Activated CD4-positive, alpha-beta memory T cell treated with anti-CD3 and anti-CD28 coated beads, Interleukin-2, amount 10 ng/mL, durations not matched to agents 7 days and 5 days (primary cell): ENCODE data around the gene CPHXL2. TPM values are rescaled to one million over a fixed set of nuclear protein-coding genes. Genes with fewer than 3 reads are reported as not detected.

Source experiments
- CTCF ChIA-PET: fragments of 350-600 bp; sonication (Branson Sonifier 250); formaldehyde crosslinking; loops from one replicate; lab custom pipeline; 2021; ENCODE audit warnings: antibody characterized with exemption, inconsistent platforms; lab: Charles Lee
- POLR2A ChIA-PET: fragments of 350-600 bp; sonication (Branson Sonifier 250); formaldehyde crosslinking; loops from one replicate; lab custom pipeline; 2021; ENCODE audit warnings: antibody characterized with exemption; lab: Charles Lee
- DNase-seq: peaks from one replicate; pipeline ENCODE4 v3.0.0-alpha.2; 2020
- H3K27ac Mint-ChIP-seq: one replicate; pipeline ENCODE4 v1.8.0; 2021; ENCODE audit warnings: mild to moderate bottlenecking, mixed read lengths
- H3K27me3 Mint-ChIP-seq: one replicate; pipeline ENCODE4 v1.8.0; 2021; ENCODE audit warnings: mixed read lengths
- H3K36me3 Mint-ChIP-seq: one replicate; pipeline ENCODE4 v1.8.0; 2021; ENCODE audit warnings: low read depth, mixed read lengths
- H3K4me1 Mint-ChIP-seq: one replicate; pipeline ENCODE4 v1.8.0; 2021; ENCODE audit warnings: mixed read lengths
- H3K4me3 Mint-ChIP-seq: one replicate; pipeline ENCODE4 v1.8.0; 2021; ENCODE audit warnings: mild to moderate bottlenecking, mixed read lengths
- H3K9me3 Mint-ChIP-seq: one replicate; pipeline ENCODE4 v1.8.0; 2021; ENCODE audit warnings: mixed read lengths
- total RNA-seq, 2 experiments: library from RNA; stranded (reverse); gene quantifications; one replicate each; pipeline ENCODE4 v1.2.3, GENCODE V29; 2021

CPHXL2 gene
- total RNA-seq, 2 experiments from 2014 or later, result not detected

DNA sequence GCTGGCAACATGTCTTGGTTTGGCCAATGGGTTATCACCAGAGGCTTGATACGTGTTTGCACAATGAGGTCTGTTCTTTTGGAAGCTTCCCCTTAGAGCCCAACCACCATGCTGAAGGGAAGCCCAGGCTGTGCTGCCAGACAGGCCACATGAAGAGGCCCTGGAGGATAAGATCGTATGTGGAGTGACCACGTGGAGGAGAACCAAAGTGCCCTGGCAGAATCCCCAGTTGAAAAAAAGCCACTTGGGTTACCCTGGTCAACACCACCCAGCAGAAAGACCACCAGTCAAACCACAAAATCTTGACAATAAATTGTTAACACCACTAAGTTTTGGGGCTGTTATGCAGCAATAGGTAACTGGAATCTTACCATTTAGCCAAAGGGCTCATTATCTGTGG is 46.8 kb downstream of the CPHXL2 start:
- Mint-ChIP-seq H3K27me3 (no peaks in the 10 kb centered on the region), H3K9me3 (no peaks in the 10 kb centered on the region), H3K27ac (no peak overlapping the region), H3K4me1 (peaks cover 44% of the 10 kb centered on the region), H3K4me3 (no peak overlapping the region), H3K36me3 (peaks cover 86% of the 10 kb centered on the region)
- ChIA-PET CTCF (no interaction called here), POLR2A (interaction anchor here (0.6 to 7.5 kb wide), 2 partner anchors 18 to 235 kb away, joined by 3 to 46 read pairs; partner anchors contain the start of genes KARS1 and TERF2IP)
- DNase-seq, result no peak

DNA sequence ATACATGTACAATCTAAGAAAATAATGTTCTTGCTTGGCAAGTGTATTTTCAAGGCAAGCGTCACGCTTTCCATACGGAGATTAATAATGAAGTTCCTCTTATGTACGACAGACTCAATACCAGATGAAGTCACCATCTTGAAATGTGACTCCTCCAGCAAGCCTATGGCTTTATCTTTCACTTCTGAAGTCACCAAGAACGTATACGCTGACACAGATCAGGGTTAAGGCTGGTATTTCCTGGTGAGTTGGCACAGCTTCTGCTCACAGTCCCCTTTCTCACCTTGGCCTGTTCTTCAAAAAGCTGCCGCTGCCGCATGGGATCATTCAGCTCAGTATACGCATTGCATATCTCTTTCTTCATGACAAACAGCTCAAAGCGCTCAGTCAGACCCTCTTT is 47.7 kb downstream of the CPHXL2 start:
- POLR2A ChIA-PET, result interaction anchor here (7.5 kb wide), 1 partner anchor 19 kb away, joined by 46 read pairs; the partner anchor contains the start of genes KARS1 and TERF2IP
- H3K4me3 Mint-ChIP-seq, result no peak overlapping the region

GRCh38 chr16:75628351-75628750 is 48.5 kb downstream of the CPHXL2 start:
- Mint-ChIP-seq H3K4me1 (peaks cover 52% of the 10 kb centered on the region), H3K4me3 (no peak overlapping the region)
- POLR2A ChIA-PET, result interaction anchor here (0.8 to 7.5 kb wide), 4 partner anchors 11 to 20 kb away, joined by 3 to 46 read pairs (median 4); partner anchors contain the start of genes KARS1 and TERF2IP

More for the DNA sequence above, 47.7 kb downstream of the CPHXL2 start:
- DNase-seq, result no peak
- Mint-ChIP-seq H3K9me3 (no peaks in the 10 kb centered on the region), H3K4me1 (peaks cover 49% of the 10 kb centered on the region), H3K36me3 (peaks cover 84% of the 10 kb centered on the region), H3K27ac (peak overlapping the region; percentile 75), H3K27me3 (no peaks in the 10 kb centered on the region)
- CTCF ChIA-PET, result no interaction called here

GRCh38 chr16:75627851-75628250 is 49.0 kb downstream of the CPHXL2 start:
- Mint-ChIP-seq H3K27me3 (no peaks in the 10 kb centered on the region), H3K27ac (peak overlapping the region; percentile 86), H3K36me3 (peaks cover 73% of the 10 kb centered on the region), H3K4me3 (no peak overlapping the region), H3K4me1 (peaks cover 53% of the 10 kb centered on the region), H3K9me3 (no peaks in the 10 kb centered on the region)
- ChIA-PET POLR2A (interaction anchor here (0.8 to 7.5 kb wide), 4 partner anchors 11 to 20 kb away, joined by 3 to 46 read pairs (median 4); partner anchors contain the start of genes KARS1 and TERF2IP), CTCF (interaction anchor here (1.1 kb wide), 1 partner anchor 10 kb away, joined by 4 read pairs; no protein-coding TSS in a partner anchor)
- no peak for DNase-seq

More at GRCh38 chr16:75628351-75628750, 48.5 kb downstream of the CPHXL2 start:
- Mint-ChIP-seq H3K9me3 (no peaks in the 10 kb centered on the region), H3K27me3 (no peaks in the 10 kb centered on the region), H3K27ac (peak overlapping the region; percentile 86), H3K36me3 (peaks cover 77% of the 10 kb centered on the region)
- CTCF ChIA-PET, result interaction anchor here (1.1 kb wide), 1 partner anchor 9 kb away, joined by 4 read pairs; no protein-coding TSS in a partner anchor
- DNase-seq, result no peak

DNA sequence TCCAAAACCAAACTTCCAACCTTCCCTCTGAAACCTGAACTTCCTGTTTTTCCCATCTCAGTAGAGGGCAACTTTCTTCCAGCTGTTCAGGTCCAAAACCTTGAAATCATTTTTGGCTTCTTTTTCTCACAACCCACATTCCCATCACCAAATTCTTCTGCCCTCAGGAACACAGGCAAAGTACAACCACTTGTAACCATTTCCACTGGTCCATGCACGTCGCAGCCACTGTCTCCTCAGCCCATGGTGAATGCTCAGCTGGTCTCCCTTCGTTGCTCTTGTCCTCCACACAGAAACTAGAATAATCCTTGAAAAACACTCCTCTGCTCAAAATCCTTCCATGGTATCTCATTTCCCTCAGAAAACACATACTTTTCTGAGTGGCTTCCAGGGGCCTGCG is 50.0 kb downstream of the CPHXL2 start:
- Mint-ChIP-seq H3K4me1 (peaks cover 60% of the 10 kb centered on the region), H3K27ac (peak overlapping the region; percentile 86), H3K36me3 (peaks cover 67% of the 10 kb centered on the region), H3K4me3 (no peak overlapping the region), H3K27me3 (no peaks in the 10 kb centered on the region), H3K9me3 (no peaks in the 10 kb centered on the region)
- ChIA-PET CTCF (no interaction called here), POLR2A (interaction anchor here (1.2 to 2.1 kb wide), 2 partner anchors 16 to 21 kb away, joined by 4 to 19 read pairs; partner anchors contain the start of genes KARS1 and TERF2IP)
- no peak for DNase-seq

DNA sequence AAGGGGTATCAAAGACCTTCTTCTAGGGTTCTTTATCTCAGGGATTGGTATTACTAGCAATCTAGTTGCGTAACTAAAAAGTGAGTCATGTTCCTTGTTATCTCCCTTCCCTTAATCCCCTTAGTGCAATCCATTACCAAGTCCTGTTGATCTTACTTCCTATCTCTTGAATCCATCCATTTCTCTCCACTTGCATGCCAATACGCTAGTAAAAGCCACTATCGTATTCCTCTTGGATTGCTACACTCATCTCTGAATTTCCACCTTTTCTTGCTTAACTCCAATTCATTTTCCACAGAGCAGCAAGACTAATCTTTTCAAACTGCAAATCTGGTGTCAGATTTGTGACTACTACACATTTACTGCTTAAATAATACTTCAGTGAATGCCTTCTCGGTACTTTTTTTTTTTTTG is 51.9 kb downstream of the CPHXL2 start:
- H3K27ac Mint-ChIP-seq, result no peak overlapping the region
- DNase-seq, result no peak
- POLR2A ChIA-PET, result interaction anchor here (2.1 kb wide), 1 partner anchor 23 kb away, joined by 19 read pairs; the partner anchor contains the start of genes KARS1 and TERF2IP
- H3K27me3 Mint-ChIP-seq, result no peaks in the 10 kb centered on the region
- CTCF ChIA-PET, result no interaction called here
- H3K36me3 Mint-ChIP-seq, result peaks cover 58% of the 10 kb centered on the region
- no peaks in the 10 kb centered on the region for H3K9me3 Mint-ChIP-seq
- H3K4me3 Mint-ChIP-seq, result no peak overlapping the region
- H3K4me1 Mint-ChIP-seq, result peaks cover 77% of the 10 kb centered on the region

DNA sequence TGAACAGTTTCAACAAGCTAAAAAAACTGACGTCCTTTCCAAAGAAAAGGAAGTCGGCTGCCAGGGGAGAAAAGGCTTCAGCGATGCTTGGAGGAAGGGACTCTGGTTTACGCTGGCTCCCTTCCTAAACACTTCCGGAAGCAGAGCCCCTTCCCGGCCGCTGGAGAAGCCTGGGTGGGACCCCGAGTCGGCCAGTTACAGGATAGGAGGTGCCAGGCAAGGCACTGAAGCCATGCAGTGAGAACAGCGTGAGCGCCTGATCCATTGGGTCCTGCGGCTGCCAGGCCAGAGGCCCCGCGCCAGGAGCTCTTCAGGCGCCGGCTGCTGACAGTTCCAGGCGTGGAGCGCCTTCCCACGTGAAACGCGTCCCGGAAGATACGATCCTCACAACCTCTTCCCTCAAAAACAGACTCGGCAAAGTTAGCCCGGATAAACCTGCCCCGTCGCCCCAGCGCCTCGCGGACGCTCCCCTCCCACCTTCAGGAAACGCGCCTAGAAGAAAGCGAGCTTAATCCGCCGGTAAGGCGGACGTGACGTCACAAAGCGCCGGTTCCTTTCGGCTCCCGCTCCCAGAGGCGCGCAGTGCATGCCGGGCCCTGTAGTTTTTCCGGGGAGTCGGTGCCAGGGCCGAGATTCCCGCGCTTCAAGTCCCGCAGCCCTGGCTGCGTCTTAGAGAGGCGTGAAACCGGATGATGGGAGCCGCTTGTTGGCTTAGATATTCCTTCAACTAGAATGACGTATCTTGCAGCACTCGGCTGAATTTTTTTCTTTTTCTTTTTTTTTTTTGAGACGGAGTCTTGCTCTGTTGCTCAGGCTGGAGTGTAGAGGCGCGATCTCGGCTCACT is 53.8 kb downstream of the CPHXL2 start, which contains the start of gene ADAT1:
ADAT1 (minus strand) TSS at position 521 of the 845 bp plus-strand sequence. CDS start 2,482 bp downstream, outside the sequence.
- ChIA-PET POLR2A (interaction anchor here (0.6 to 7.3 kb wide), 22 partner anchors 8 to 1568 kb away, joined by 3 to 184 read pairs (median 5); partner anchors contain the start of genes CFDP1, GABARAPL2, KARS1 and MON1B), CTCF (interaction anchor here (0.7 to 3.5 kb wide), 12 partner anchors 8 to 189 kb away, joined by 3 to 30 read pairs (median 4); partner anchors contain the start of genes CFDP1, GABARAPL2, KARS1 and TERF2IP)
- Mint-ChIP-seq H3K27ac (peak within 1 kb of the TSS; percentile 94), H3K9me3 (no peaks in the 10 kb centered on the region), H3K27me3 (no peaks in the 10 kb centered on the region), H3K4me1 (peaks cover 69% of the 10 kb centered on the region), H3K36me3 (peaks cover 52% of the 10 kb centered on the region), H3K4me3 (peak within 1 kb of the TSS; percentile 92)
- DNase-seq, result peak; percentile 99

GRCh38 chr16:75621170-75621477 is 55.7 kb downstream of the CPHXL2 start:
- Mint-ChIP-seq H3K27me3 (no peaks in the 10 kb centered on the region), H3K4me1 (peaks cover 67% of the 10 kb centered on the region), H3K9me3 (no peaks in the 10 kb centered on the region), H3K27ac (peak overlapping the region; percentile 94), H3K4me3 (peak overlapping the region; percentile 18), H3K36me3 (peaks cover 45% of the 10 kb centered on the region)
- DNase-seq, result no peak
- POLR2A ChIA-PET, result interaction anchor here (1.1 to 7.3 kb wide), 7 partner anchors 10 to 64 kb away, joined by 3 to 184 read pairs (median 20); partner anchors contain the start of genes GABARAPL2, KARS1, TERF2IP and TMEM231
- CTCF ChIA-PET, result interaction anchor here (0.7 to 3.5 kb wide), 13 partner anchors 15 to 422 kb away, joined by 3 to 30 read pairs (median 4); partner anchors contain the start of genes GABARAPL2, KARS1, TERF2IP and TMEM170A

GRCh38 chr16:75620326-75621169 is 56.3 kb downstream of the CPHXL2 start:
- Mint-ChIP-seq H3K9me3 (no peaks in the 10 kb centered on the region), H3K27ac (peak overlapping the region; percentile 94), H3K36me3 (peaks cover 45% of the 10 kb centered on the region), H3K27me3 (no peaks in the 10 kb centered on the region), H3K4me3 (peak overlapping the region; percentile 22), H3K4me1 (peaks cover 66% of the 10 kb centered on the region)
- ChIA-PET POLR2A (interaction anchor here (1.3 to 7.3 kb wide), 5 partner anchors 20 to 64 kb away, joined by 3 to 184 read pairs (median 20); partner anchors contain the start of genes GABARAPL2, KARS1, TERF2IP and TMEM231), CTCF (interaction anchor here (1.1 to 3.5 kb wide), 9 partner anchors 14 to 421 kb away, joined by 3 to 30 read pairs (median 6); partner anchors contain the start of genes KARS1, TERF2IP and TMEM170A)
- peak; percentile 47 for DNase-seq

DNA sequence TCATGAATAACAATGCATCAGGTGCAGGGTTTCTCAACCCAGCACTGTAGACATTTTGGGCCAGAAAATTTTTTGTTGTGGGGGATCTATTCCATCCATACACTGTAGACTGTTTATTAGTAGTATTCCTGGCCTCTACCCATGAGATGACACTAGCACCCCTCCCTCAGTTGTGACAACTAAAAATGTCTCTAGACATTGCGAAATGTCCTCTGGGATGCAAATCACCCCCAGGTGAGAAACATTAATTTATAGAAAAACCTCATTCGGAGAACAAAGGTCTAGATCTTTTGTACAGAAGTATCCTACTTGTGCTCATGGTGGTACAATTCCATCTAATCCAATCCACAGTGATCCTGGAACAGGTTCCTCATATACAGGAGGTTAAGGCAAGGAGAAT is 58.0 kb downstream of the CPHXL2 start:
- Mint-ChIP-seq H3K9me3 (no peaks in the 10 kb centered on the region), H3K4me1 (peaks cover 66% of the 10 kb centered on the region), H3K4me3 (no peak overlapping the region), H3K27me3 (no peaks in the 10 kb centered on the region), H3K27ac (no peak overlapping the region), H3K36me3 (peaks cover 52% of the 10 kb centered on the region)
- DNase-seq, result no peak
- ChIA-PET CTCF (interaction anchor here (2.1 kb wide), 1 partner anchor 102 kb away, joined by 6 read pairs; no protein-coding TSS in a partner anchor), POLR2A (interaction anchor here (7.3 kb wide), 1 partner anchor 30 kb away, joined by 184 read pairs; the partner anchor contains the start of genes KARS1 and TERF2IP)

GRCh38 chr16:75617121-75617520 is 59.7 kb downstream of the CPHXL2 start:
- POLR2A ChIA-PET, result interaction anchor here (7.3 kb wide), 1 partner anchor 31 kb away, joined by 184 read pairs; the partner anchor contains the start of genes KARS1 and TERF2IP
- CTCF ChIA-PET, result interaction anchor here (0.8 to 1.4 kb wide), 2 partner anchors 17 to 147 kb away, joined by 3 read pairs; no protein-coding TSS in a partner anchor
- no peaks in the 10 kb centered on the region for H3K27me3 Mint-ChIP-seq
- peaks cover 59% of the 10 kb centered on the region for H3K4me1 Mint-ChIP-seq
- peak overlapping the region; percentile 89 for H3K27ac Mint-ChIP-seq
- H3K36me3 Mint-ChIP-seq, result peaks cover 64% of the 10 kb centered on the region
- H3K9me3 Mint-ChIP-seq, result no peaks in the 10 kb centered on the region
- no peak overlapping the region for H3K4me3 Mint-ChIP-seq
- no peak for DNase-seq
